Endometrial microvascular endothelial cells (primary cell): ENCODE data around the gene ARHGAP10. TPM values are rescaled to one million over a fixed set of nuclear protein-coding genes. Genes with fewer than 3 reads are reported as not detected.
"Not testable (repeated sequence)": the region's sequence is repeated elsewhere in the genome, so short reads cannot be mapped to it uniquely, and the experiment has no call there.

Experiments
- in situ Hi-C: cut with HindIII; loops from 2 replicates; pipeline ENCODE4 v1.10.0; 2017; ENCODE audit warnings: low sequenced_read_pairs, low pct_unique_long_range_greater_than_20kb; ENCODE audit errors: inconsistent ontology term
- total RNA-seq: library from RNA; depleted of rRNA; stranded (reverse); fragments of >200 nt; gene quantifications from one replicate; pipeline ENCODE4 v1.2.3, GENCODE V29; 2015; ENCODE audit errors: inconsistent ontology term

The ARHGAP10 gene
- total RNA-seq, 1 donor from 2014 or later, result 28.1 TPM

DNA sequence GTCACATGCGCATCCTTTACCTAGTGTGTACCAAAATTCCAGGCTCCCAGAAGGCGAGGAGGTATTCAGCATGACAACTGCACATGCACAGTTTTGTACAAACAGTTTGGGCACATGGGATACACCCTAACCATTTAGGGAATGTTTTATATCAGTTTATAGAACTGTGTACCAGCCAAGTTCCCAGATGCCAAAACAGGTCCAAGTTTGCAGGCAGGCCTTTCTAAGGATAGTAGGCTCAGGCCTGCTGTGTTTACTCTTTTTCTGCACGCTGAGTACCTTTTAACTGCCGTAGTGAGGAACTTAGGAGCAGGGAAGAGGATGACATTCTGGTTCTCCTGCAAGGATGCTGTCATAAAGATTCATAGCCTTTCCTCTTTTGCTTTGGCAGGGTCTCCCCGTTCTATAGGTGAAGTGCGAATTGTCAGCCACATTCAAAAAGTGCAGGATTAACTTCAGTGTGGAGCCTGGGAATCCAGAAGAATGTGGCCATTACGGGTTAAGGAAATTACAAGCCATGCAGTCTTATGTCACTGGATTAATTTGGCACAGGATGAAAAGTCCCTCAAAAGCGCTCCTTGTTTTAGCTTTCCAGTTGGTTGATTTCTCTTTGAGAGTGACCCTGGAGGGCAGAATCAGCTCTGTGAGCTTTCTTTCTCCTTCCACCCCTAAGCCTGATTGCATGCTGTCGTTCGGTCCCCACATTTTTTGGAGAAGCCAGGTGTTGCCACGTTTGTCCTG lies 259.8 kb downstream of the ARHGAP10 start:
- in situ Hi-C loops, result no loop called here

GRCh38 chr4:147994076-147994475 lies 262.2 kb downstream of the ARHGAP10 start:
- in situ Hi-C loops, result no loop called here

GRCh38 chr4:147994491-147995385 lies 262.9 kb downstream of the ARHGAP10 start:
- in situ Hi-C loops, result no loop called here

DNA sequence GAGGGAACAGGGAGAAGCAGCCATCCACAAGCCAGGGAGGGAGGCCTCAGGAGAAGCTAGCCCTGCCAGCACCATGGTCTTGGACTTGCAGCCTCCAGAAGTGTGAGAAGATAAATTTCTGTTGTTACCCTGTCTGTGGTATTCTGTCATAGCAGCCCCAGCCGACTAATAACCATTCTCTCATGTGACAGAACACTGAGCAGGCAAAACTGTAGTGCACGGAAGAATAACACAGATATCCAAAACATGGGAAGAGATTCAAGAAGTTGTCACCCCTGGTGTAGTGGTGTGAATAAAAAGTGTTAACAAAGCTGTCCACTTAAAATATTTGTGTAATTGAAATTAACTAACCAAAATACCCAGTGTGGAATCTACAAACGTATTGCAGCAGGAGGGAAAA lies 265.0 kb downstream of the ARHGAP10 start:
- in situ Hi-C loops, result no loop called here

GRCh38 chr4:148000038-148000437 lies 268.1 kb downstream of the ARHGAP10 start:
- in situ Hi-C loops, result not testable (repeated sequence)

- in situ Hi-C loops, result no loop called here
These were observed 272.5 kb downstream of the ARHGAP10 start for GRCh38 chr4:148004228-148004857.

DNA sequence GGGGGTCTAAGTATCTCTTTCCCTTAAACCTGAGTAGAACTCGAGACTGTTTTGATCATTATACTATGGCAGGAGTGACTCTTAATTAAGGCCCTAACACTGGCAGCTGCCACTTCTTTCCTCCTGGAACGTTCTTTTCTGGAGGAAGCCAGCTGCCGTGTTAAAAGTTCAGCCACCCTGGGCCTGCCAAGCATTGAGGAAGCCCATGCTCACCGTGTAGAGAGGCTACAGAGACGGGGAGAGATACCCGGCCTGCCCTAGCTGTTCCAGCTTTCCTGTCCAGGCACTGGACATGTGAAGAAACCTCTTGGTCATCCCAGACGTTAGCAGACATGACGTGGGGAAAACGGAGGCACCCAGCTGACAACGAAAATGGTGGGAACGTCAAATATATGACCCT lies 274.1 kb downstream of the ARHGAP10 start:
- in situ Hi-C loops, result no loop called here

DNA sequence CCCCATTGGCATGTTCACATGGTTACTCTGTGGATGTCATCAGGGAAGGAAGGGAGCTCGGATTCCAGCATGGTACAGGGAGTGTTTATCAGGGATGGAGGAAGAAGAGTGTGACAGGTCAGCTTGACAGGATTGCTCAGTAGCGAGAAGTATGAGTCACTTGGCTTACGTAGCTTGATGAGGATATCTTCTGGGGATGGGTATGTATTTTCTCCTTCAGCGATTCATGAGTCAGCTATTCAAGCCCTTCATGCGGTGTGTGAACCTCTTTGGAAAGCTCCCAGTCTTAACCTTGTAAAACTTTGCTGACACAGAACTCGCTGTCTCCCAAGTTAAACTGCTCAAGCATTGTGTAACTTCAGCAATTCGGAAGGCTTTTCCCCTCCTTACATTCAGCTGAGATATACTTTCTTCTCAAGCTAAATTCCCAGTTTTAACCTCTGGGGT lies 275.4 kb downstream of the ARHGAP10 start:
- in situ Hi-C loops, result no loop called here

GRCh38 chr4:148007792-148008191 lies 275.9 kb downstream of the ARHGAP10 start:
- in situ Hi-C loops, result no loop called here

DNA sequence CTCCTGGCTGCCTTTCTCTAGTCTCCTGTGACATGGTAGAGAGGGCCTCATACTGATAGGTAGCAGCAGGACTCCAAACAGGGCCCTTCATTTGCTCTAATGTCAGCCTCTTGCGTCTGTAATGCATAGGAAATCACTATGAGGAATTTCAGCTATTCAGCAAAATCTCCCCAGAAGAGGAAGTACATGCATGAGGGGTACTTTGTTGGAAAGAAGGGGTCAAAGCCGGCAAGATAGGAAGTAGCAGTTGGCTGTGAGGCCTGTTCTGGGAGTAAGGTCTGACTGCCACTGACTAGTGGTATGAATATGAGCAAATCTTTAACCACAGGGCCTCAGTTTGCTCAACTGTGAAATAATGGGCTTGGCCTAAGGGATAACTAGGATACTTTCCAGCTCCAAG lies 283.2 kb downstream of the ARHGAP10 start:
- in situ Hi-C loops, result no loop called here

GRCh38 chr4:148015468-148015867 lies 283.6 kb downstream of the ARHGAP10 start:
- in situ Hi-C loops, result no loop called here

DNA sequence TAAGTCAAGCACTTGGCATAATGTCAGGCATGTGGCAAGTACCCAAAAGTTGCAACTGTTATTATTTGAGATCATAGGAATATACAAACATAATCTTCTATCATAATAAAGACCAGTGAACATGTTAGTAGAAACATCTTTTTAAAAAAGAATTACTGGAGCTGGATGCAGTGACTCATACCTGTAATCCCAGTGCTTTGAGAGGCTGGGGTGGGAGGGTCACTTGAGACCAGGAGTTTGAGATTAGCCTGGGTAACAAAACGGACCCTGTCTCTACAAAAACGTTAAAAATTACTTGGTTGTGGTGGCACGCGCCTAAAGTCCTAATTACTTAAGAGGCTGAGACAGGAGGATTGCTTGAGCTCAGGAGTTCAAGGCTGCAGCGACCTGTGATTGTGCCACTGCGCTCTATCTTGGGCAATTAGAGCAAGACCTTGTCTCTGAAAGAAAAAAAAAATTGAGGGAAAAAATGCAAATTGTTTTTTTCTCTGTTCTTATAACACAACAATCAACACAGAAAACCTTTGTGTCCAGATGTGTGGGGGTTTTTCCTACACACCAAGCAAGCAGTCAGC lies 284.3 kb downstream of the ARHGAP10 start:
- in situ Hi-C loops, result no loop called here

- in situ Hi-C loops, result no loop called here
These were observed 285.9 kb downstream of the ARHGAP10 start for GRCh38 chr4:148017801-148018200.

- in situ Hi-C loops, result no loop called here
These were observed 289.8 kb downstream of the ARHGAP10 start for GRCh38 chr4:148021686-148022085.

- in situ Hi-C loops, result no loop called here
These were observed 291.1 kb downstream of the ARHGAP10 start for GRCh38 chr4:148022975-148023374.

DNA sequence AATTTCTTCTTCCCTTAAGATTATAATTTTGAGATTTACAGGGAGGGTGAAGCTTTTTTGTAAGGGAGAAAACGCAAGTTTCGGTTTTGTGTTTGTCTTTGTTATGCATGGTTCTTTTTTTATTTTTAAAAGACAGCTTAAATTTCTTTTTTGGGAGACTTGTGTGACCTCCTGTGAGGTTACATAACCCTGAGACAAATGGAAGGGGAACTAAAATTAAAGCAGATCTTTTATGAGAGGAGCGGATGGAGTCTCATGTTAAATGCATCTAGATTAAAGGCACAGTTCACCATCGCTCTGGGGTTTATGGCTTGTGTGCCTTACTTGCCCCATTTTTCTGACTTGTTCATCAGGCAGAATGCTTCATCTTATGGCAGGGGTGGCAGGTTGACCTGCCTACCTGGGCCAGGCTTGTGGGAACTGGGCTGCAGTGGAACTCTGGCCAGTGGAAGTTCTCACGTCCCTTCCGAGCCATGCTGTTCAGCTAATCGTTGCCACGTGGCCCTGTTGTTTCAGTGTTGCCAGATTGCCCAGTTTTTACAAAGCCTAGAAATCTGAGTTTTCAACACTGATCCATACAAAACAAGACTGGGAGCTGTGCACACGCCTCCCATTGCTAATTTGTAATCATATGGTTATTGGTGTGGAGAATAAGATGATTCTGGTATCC lies 291.8 kb downstream of the ARHGAP10 start:
- in situ Hi-C loops, result no loop called here

DNA sequence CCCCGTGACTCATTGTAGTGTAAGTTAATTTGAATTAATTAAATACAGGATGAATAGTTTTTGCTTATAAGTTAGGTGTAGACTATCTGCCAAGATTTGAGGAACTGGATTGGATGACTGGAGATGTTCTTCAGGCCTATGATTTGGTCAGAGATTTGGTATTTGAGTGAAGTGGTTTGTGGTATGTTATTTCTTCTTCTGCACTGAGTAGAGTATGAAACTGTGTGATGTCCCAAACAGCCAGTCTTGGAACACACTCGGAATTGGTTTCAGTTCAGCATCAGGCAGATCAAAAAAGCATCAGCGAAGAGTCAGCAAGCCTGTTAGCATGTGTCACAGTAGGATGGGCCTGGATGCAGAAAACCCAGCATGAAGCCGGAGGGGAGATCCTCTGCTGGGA lies 294.1 kb downstream of the ARHGAP10 start:
- in situ Hi-C loops, result no loop called here

DNA sequence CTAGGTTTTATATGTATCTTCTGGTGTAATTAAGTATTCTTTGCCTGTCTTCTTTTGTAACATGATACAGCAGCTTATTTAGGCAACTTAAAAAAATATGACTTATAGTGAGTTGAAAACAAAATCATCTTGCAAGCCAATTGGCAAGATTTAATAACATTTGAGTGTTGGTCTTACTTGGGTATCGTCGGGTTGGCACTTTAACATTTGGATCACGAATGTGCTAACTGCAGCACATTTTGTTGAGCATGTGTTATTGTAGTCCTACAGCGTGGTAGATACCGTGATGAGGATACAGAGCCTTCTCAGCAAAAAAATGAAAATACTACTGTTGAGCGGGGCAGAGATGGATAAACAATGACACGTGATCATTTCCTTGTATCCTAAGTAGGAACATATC lies 295.3 kb downstream of the ARHGAP10 start:
- in situ Hi-C loops, result no loop called here

DNA sequence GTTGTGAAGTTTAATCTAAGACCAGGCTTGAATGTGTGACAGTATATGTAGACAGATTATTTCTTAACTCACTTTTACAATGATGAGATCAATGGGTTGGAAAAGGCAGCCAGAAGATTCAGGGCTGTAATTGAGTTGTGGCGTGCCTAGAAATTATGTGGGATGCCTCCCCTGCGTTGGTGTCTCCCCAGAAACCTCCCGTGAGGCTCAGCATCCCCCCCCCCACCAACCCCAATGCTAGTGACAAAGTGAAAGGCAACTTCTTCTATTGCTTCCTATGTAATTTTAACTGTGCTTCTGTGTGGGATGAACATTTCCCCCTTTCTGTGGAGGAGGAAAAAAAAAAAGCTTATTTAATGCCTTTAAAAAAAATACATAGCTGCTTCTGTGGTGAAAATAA lies 297.9 kb downstream of the ARHGAP10 start:
- in situ Hi-C loops, result no loop called here
